HEK293 (cell line): Measurements from ENCODE around the gene MUC7.

Experiments used
- CTCF ChIA-PET: fragments of 350-600 bp; formaldehyde crosslinking; extraction: SDS; loops from one replicate; lab custom pipeline; 2021; ENCODE audit warnings: antibody characterized with exemption; lab: Yijun Ruan, JAX
- POLR2A ChIA-PET: fragments of 300-600 bp; formaldehyde crosslinking; extraction: SDS; loops from one replicate; lab custom pipeline; 2020; ENCODE audit warnings: antibody characterized with exemption, inconsistent platforms; lab: Yijun Ruan, JAX
- H3K27ac ChIP-seq: fragments of 200-500 bp; sonication (Bioruptor generic); 2 replicates; pipeline ENCODE4 v1.5.1; 2014; ENCODE audit warnings: low read depth, low read length, control low read depth, inconsistent platforms; ENCODE audit errors: extremely low read depth
- H3K36me3 ChIP-seq, 2 experiments: fragments of 200-500 bp in 1 of 2; sonication (Bioruptor generic) in 1 of 2; 1 replicate in 1 of 2; 2 replicates in 1 of 2; pipeline ENCODE4 v1.5.1; 2014 to 2017; ENCODE audit warnings: inconsistent platforms in 2 of 2, low read length in 2 of 2; ENCODE audit not compliant: control insufficient read depth in 2 of 2, insufficient read depth in 1 of 2
- H3K4me1 ChIP-seq: fragments of 200-500 bp; sonication (Bioruptor generic); 2 replicates; pipeline ENCODE4 v1.5.1; 2014; ENCODE audit warnings: mild to moderate bottlenecking, low read length, inconsistent platforms; ENCODE audit not compliant: control insufficient read depth, insufficient read depth
- H3K4me3 ChIP-seq: 2 replicates; pipeline ENCODE4 v1.5.1; 2011; ENCODE audit warnings: low read depth, mild to moderate bottlenecking, control low read depth, low read length, moderate library complexity
- H3K9me3 ChIP-seq: fragments of 200-500 bp; sonication (Bioruptor generic); 2 replicates; pipeline ENCODE4 v1.5.1; 2014; ENCODE audit warnings: low read depth, low read length, inconsistent platforms; ENCODE audit not compliant: control insufficient read depth, insufficient read depth
- ATF2 ChIP-seq: fragments of 450-650 bp; formaldehyde crosslinking; IDR thresholded peaks from 2 replicates; pipeline ENCODE4 v1.5.1; 2016; ENCODE audit warnings: missing biosample characterization, missing genetic modification characterization, low read depth
- BCL11B ChIP-seq: fragments of 450-650 bp; formaldehyde crosslinking; IDR thresholded peaks from 2 replicates; pipeline ENCODE4 v1.5.1; 2016; ENCODE audit warnings: low read depth, missing biosample characterization, missing genetic modification characterization
- SETDB1 ChIP-seq: IDR thresholded peaks from one replicate; pipeline ENCODE4 v1.6.1; 2017; ENCODE audit warnings: mild to moderate bottlenecking, low read length, moderate library complexity, mixed read lengths; ENCODE audit not compliant: insufficient read length
- YY1 ChIP-seq: fragments of 450-650 bp; formaldehyde crosslinking; IDR thresholded peaks from 2 replicates; pipeline ENCODE4 v1.5.1; 2018; ENCODE audit warnings: missing biosample characterization, missing genetic modification characterization
- ZBTB10 ChIP-seq: fragments of 450-650 bp; formaldehyde crosslinking; IDR thresholded peaks from 2 replicates; pipeline ENCODE4 v1.5.1; 2016; ENCODE audit warnings: missing biosample characterization, missing genetic modification characterization
- ZBTB11 ChIP-seq: fragments of 450-650 bp; formaldehyde crosslinking; conservative IDR thresholded peaks from 2 replicates; pipeline ENCODE4 v1.5.1; 2016; ENCODE audit warnings: low read depth, missing biosample characterization, missing genetic modification characterization
- ZNF140 ChIP-seq: fragments of 450-650 bp; formaldehyde crosslinking; IDR thresholded peaks from 2 replicates; pipeline ENCODE4 v1.5.1; 2016; ENCODE audit warnings: missing biosample characterization, missing genetic modification characterization
- ZNF16 ChIP-seq: fragments of 450-650 bp; formaldehyde crosslinking; IDR thresholded peaks from 2 replicates; pipeline ENCODE4 v1.5.1; 2016; ENCODE audit warnings: low read depth, missing biosample characterization, missing genetic modification characterization
- ZNF18 ChIP-seq: fragments of 450-650 bp; formaldehyde crosslinking; IDR thresholded peaks from 2 replicates; pipeline ENCODE4 v1.5.1; 2016; ENCODE audit warnings: missing biosample characterization, missing genetic modification characterization
- ZNF335 ChIP-seq: fragments of 450-650 bp; formaldehyde crosslinking; conservative IDR thresholded peaks from 2 replicates; pipeline ENCODE4 v1.5.1; 2016; ENCODE audit warnings: missing biosample characterization, missing genetic modification characterization
- ZNF426 ChIP-seq: fragments of 450-650 bp; formaldehyde crosslinking; IDR thresholded peaks from 2 replicates; pipeline ENCODE4 v1.5.1; 2017; ENCODE audit warnings: missing biosample characterization, missing genetic modification characterization, mild to moderate bottlenecking, inconsistent platforms, moderate library complexity
- ZNF433 ChIP-seq: fragments of 450-650 bp; formaldehyde crosslinking; IDR thresholded peaks from 2 replicates; pipeline ENCODE4 v1.5.1; 2016; ENCODE audit warnings: missing biosample characterization, missing genetic modification characterization, low read depth
- ZNF473 ChIP-seq: fragments of 450-650 bp; formaldehyde crosslinking; IDR thresholded peaks from 2 replicates; pipeline ENCODE4 v1.5.1; 2017; ENCODE audit warnings: missing biosample characterization, missing genetic modification characterization
- ZNF521 ChIP-seq: fragments of 450-650 bp; formaldehyde crosslinking; IDR thresholded peaks from 2 replicates; pipeline ENCODE4 v1.5.1; 2017; ENCODE audit warnings: missing biosample characterization, mild to moderate bottlenecking, missing genetic modification characterization
- ZNF701 ChIP-seq: fragments of 450-650 bp; formaldehyde crosslinking; IDR thresholded peaks from 2 replicates; pipeline ENCODE4 v1.5.1; 2016; ENCODE audit warnings: missing biosample characterization, missing genetic modification characterization
- ZNF776 ChIP-seq: fragments of 450-650 bp; formaldehyde crosslinking; IDR thresholded peaks from 2 replicates; pipeline ENCODE4 v1.5.0; 2017; ENCODE audit warnings: missing biosample characterization, missing genetic modification characterization, borderline replicate concordance
- ZNF792 ChIP-seq: fragments of 450-650 bp; formaldehyde crosslinking; IDR thresholded peaks from 2 replicates; pipeline ENCODE4 v1.5.1; 2016; ENCODE audit warnings: missing biosample characterization, missing genetic modification characterization
- ZNF843 ChIP-seq: fragments of 450-650 bp; formaldehyde crosslinking; IDR thresholded peaks from 2 replicates; pipeline ENCODE4 v1.5.1; 2016; ENCODE audit warnings: missing biosample characterization, missing genetic modification characterization
- ZSCAN23 ChIP-seq: fragments of 450-650 bp; formaldehyde crosslinking; IDR thresholded peaks from 2 replicates; pipeline ENCODE4 v1.5.1; 2016; ENCODE audit warnings: missing biosample characterization, missing genetic modification characterization
- ZSCAN30 ChIP-seq: fragments of 450-650 bp; IDR thresholded peaks from 2 replicates; pipeline ENCODE4 v1.5.1; 2018; ENCODE audit warnings: missing biosample characterization, mild to moderate bottlenecking, missing genetic modification characterization, moderate library complexity

MUC7 gene

GRCh38 chr4:70530997-70531396 is 59.0 kb downstream of the MUC7 start:
- CTCF ChIA-PET = interaction anchor here (1.4 kb wide), 1 partner anchor 10 kb away, joined by 5 read pairs; no protein-coding TSS in a partner anchor
- Histone ChIP-seq H3K27ac (no peak overlapping the region), H3K36me3 (no peaks in the 10 kb centered on the region), H3K4me1 (no peaks in the 10 kb centered on the region), H3K9me3 (no peaks in the 10 kb centered on the region), H3K4me3 (no peak overlapping the region)
- POLR2A ChIA-PET = no interaction called here
- TF ChIP-seq ZNF335 (tag by site-specific recombination) (no peak), ZBTB10 (tag by site-specific recombination) (no peak), ZSCAN30 (tag by site-specific recombination) (no peak), YY1 (tag by site-specific recombination) (no peak), BCL11B (tag by site-specific recombination) (no peak), ZNF426 (no peak), ATF2 (tag by site-specific recombination) (no peak), SETDB1 (no peak), ZSCAN23 (no peak), ZNF843 (tag by site-specific recombination) (no peak), ZNF433 (tag by site-specific recombination) (no peak), ZNF521 (tag by site-specific recombination) (no peak), ZNF140 (no peak), ZNF776 (tag by site-specific recombination) (no peak), ZBTB11 (no peak), ZNF473 (tag by site-specific recombination) (no peak), ZNF792 (tag by site-specific recombination) (no peak), ZNF18 (tag by site-specific recombination) (no peak), ZNF16 (tag by site-specific recombination) (no peak), ZNF701 (tag by site-specific recombination) (no peak)
